Transverse colon (tissue), 4 donors: ENCODE data around the gene UBE2R2.

Experiments used
- CTCF ChIP-seq, 5 experiments: fragments of 200-600 bp in 3 of 5; fragments of 450-650 bp in 2 of 5; sonication (generic) in 3 of 5; IDR thresholded peaks; 1 replicate in 2 of 5; 2 replicates in 3 of 5; pipeline ENCODE4 v1.5.1; 2016 to 2017; ENCODE audit warnings: antibody characterized with exemption in 5 of 5, inconsistent platforms in 3 of 5, mild to moderate bottlenecking in 2 of 5, moderate library complexity in 1 of 5
- POLR2A ChIP-seq: fragments of 450-650 bp; IDR thresholded peaks from one replicate; pipeline ENCODE4 v1.6.1; 2016; ENCODE audit warnings: antibody characterized with exemption, mild to moderate bottlenecking, moderate library complexity
- POLR2AphosphoS5 ChIP-seq, 3 donors: sonication (generic); formaldehyde crosslinking; IDR thresholded peaks; one replicate each; pipeline ENCODE4 v1.6.1; 2016; ENCODE audit warnings: antibody characterized with exemption in 3 of 3

- TF ChIP-seq POLR2A, result no peak
- TF ChIP-seq CTCF (IDR thresholded peaks at IDR 0.05), result no peak
- no peak for TF ChIP-seq POLR2AphosphoS5 (IDR thresholded peaks at IDR 0.05)
Observed at GRCh38 chr9:33798545-33798944, 18.4 kb upstream of the UBE2R2 start.
